NOMO-1 (cell line): ENCODE results near the gene GALNT10.
A peak's percentile ranks its signal among the peaks of the same experiment; 100 is the strongest.

Experiments used
- DNase-seq, 2 experiments: peaks; one replicate each; lab custom pipeline; 2025; ENCODE audit not compliant: unreplicated experiment in 2 of 2; lab: John Stamatoyannopoulos, UW

GALNT10 gene

GRCh38 chr5:154393850-154394249 lies 203.3 kb downstream of the GALNT10 start:
- no peak for DNase-seq

- DNase-seq: no peak
Observed at GRCh38 chr5:154394307-154394706, 203.8 kb downstream of the GALNT10 start.

GRCh38 chr5:154395407-154396106 lies 205.0 kb downstream of the GALNT10 start:
- DNase-seq: no peak

GRCh38 chr5:154396128-154396527 lies 205.6 kb downstream of the GALNT10 start:
- no peak for DNase-seq

GRCh38 chr5:154397652-154398406 lies 207.3 kb downstream of the GALNT10 start:
- no peak for DNase-seq

GRCh38 chr5:154400678-154401077 lies 210.1 kb downstream of the GALNT10 start:
- DNase-seq: no peak

GRCh38 chr5:154401355-154401754 lies 210.8 kb downstream of the GALNT10 start:
- DNase-seq: no peak

GRCh38 chr5:154401931-154402330 lies 211.4 kb downstream of the GALNT10 start:
- DNase-seq: no peak

GRCh38 chr5:154402611-154403010 lies 212.1 kb downstream of the GALNT10 start:
- no peak for DNase-seq

GRCh38 chr5:154403234-154403633 lies 212.7 kb downstream of the GALNT10 start:
- DNase-seq: no peak

- no peak for DNase-seq
Observed at GRCh38 chr5:154403776-154404387, 213.3 kb downstream of the GALNT10 start.

- DNase-seq: peak; percentile 44 to 54
Observed at GRCh38 chr5:154405078-154405792, 214.7 kb downstream of the GALNT10 start.

GRCh38 chr5:154406231-154406630 lies 215.7 kb downstream of the GALNT10 start:
- DNase-seq: no peak

GRCh38 chr5:154406826-154407225 lies 216.3 kb downstream of the GALNT10 start:
- DNase-seq: no peak

GRCh38 chr5:154408811-154409210 lies 218.3 kb downstream of the GALNT10 start:
- DNase-seq: no peak

- no peak for DNase-seq
Observed at GRCh38 chr5:154409230-154409840, 218.8 kb downstream of the GALNT10 start.

- no peak for DNase-seq
Observed at GRCh38 chr5:154410008-154410407, 219.5 kb downstream of the GALNT10 start.

GRCh38 chr5:154410786-154411185 lies 220.3 kb downstream of the GALNT10 start:
- no peak for DNase-seq

GRCh38 chr5:154411338-154411737 lies 220.8 kb downstream of the GALNT10 start:
- no peak for DNase-seq

- DNase-seq: no peak
Observed at GRCh38 chr5:154412316-154412715, 221.8 kb downstream of the GALNT10 start.

GRCh38 chr5:154412925-154413324 lies 222.4 kb downstream of the GALNT10 start:
- DNase-seq: no peak
